ENCODE results near the gene GLP2R.
"Not testable (repeated sequence)": the region's sequence is repeated elsewhere in the genome, so short reads cannot be mapped to it uniquely, and the experiment has no call there.

GLP2R gene, protein sequence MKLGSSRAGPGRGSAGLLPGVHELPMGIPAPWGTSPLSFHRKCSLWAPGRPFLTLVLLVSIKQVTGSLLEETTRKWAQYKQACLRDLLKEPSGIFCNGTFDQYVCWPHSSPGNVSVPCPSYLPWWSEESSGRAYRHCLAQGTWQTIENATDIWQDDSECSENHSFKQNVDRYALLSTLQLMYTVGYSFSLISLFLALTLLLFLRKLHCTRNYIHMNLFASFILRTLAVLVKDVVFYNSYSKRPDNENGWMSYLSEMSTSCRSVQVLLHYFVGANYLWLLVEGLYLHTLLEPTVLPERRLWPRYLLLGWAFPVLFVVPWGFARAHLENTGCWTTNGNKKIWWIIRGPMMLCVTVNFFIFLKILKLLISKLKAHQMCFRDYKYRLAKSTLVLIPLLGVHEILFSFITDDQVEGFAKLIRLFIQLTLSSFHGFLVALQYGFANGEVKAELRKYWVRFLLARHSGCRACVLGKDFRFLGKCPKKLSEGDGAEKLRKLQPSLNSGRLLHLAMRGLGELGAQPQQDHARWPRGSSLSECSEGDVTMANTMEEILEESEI

GRCh38 chr17:9825641-9826150, at the start of gene GLP2R:
Gene GLP2R (plus strand): TSS chr17:9825924. CDS start chr17:9826064, 140 bp downstream.
- H3K4me3 ChIP-seq (ENCODE audit: low read length), result no peak within 1 kb of the TSS
- no peak for TF ChIP-seq ZNF274 (IDR thresholded peaks at IDR 0.05; ENCODE audit: low read depth, low read length)

- TF ChIP-seq ZNF274 (IDR thresholded peaks at IDR 0.05; ENCODE audit: low read depth, low read length), result no peak
- no peak overlapping the region for H3K4me3 ChIP-seq (ENCODE audit: low read length)
These were observed 48.8 kb upstream of the GLP2R start for GRCh38 chr17:9776911-9777310.

- no peak for TF ChIP-seq ZNF274 (IDR thresholded peaks at IDR 0.05; ENCODE audit: low read depth, low read length)
- H3K4me3 ChIP-seq (ENCODE audit: low read length), result no peak overlapping the region
These were observed 45.2 kb upstream of the GLP2R start for GRCh38 chr17:9780552-9780951.

- H3K4me3 ChIP-seq (ENCODE audit: low read length), result no peak overlapping the region
- TF ChIP-seq ZNF274 (IDR thresholded peaks at IDR 0.05; ENCODE audit: low read depth, low read length), result no peak
These were observed 42.7 kb upstream of the GLP2R start for GRCh38 chr17:9783050-9783449.

- not testable (repeated sequence) for H3K4me3 ChIP-seq (ENCODE audit: low read length)
These were observed 42.3 kb upstream of the GLP2R start for GRCh38 chr17:9783465-9783864.

DNA sequence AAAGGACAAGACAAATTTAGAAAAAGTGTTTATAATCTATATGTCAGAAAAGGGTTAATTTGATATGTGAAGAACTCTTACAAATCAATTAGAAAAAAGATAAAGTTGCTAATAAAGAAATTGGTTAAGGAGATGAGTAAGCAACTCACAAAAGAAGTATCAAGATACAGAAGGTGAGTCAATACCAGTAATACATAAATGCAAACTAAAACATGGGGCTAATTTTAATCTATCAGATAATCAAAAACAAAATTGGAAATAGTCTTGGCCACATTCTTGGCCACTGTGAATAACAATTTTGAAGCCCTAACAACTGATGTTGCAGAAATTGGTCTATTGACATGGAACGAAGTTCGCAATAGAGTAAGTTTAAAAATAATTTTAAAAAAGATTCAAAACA, 41.2 kb upstream of the GLP2R start:
- TF ChIP-seq ZNF274 (IDR thresholded peaks at IDR 0.05; ENCODE audit: low read depth, low read length), result no peak
- no peak overlapping the region for H3K4me3 ChIP-seq (ENCODE audit: low read length)

DNA sequence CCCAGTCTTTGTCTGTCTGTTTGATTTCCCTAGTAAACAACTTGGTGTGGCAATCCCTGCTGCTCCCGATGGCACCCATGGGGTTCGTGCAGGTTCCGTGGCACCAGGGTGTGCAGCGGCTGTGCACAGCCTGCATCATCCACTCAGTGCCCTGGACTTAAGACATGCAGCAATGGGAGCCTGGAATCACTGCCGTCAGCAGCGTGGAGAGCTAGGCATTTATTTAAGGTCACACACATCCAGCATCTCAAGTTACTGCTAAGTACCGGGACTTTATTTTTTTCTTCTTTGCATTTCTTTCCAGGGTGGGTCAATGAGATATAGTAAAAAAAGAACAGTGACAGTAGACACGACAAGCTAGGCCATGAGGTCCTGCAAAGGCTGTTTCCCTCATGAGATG, 37.1 kb upstream of the GLP2R start:
- no peak for TF ChIP-seq ZNF274 (IDR thresholded peaks at IDR 0.05; ENCODE audit: low read depth, low read length)
- H3K4me3 ChIP-seq (ENCODE audit: low read length), result no peak overlapping the region

GRCh38 chr17:9790316-9790715, 35.4 kb upstream of the GLP2R start:
- H3K4me3 ChIP-seq (ENCODE audit: low read length), result no peak overlapping the region
- TF ChIP-seq ZNF274 (IDR thresholded peaks at IDR 0.05; ENCODE audit: low read depth, low read length), result no peak

DNA sequence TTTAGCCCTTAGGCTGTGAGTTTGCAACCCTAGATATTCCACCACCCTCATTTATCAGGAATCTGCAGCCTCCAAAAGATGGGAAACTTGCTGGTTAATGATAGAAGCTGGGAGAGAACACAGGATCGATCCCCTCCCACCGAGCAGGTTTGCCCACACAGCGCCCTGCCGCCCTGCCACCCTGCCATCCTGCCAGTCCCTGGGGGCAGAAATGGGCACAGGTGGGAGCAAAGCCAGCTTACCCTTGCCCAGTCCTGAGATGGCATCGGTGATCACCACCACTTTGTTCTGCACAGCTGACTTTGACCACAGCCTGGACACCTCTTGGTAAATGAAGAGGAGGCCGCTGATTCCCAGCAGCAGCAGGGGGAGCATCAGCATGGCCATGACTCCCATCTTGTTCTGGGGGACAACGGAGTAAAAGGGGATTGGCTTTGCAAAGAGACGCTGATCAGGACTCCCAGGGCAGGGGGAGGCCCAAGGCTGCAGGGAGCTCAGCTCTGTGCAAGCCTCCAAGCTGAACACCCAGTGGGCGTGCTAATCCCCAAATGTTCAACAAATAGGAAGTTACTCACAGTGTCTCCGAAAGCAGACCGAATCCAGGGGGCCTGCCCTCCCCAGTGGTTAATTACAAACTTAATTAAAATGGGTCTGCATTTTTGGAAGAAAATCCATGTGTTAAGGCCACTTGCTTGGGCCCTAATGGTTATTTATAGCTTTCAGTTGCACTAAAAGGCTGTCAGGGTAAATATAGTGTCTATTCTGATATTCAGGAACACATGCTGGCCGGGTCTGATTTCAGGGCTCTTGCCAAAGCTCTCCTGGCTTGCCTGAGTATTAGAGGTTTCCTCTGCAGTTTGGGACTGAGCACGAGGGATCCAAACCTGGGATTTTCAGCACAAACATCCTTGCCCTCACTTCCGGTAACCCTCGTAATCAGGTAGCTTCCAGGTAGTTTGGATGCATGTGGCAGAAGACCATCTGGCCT, 34.5 kb upstream of the GLP2R start, which contains the start of gene DHRS7C:
TSS of gene DHRS7C (minus strand) at position 704 of the 988 bp plus-strand sequence. CDS start at position 396, 308 bp downstream.
- no peak within 1 kb of the TSS for H3K4me3 ChIP-seq (ENCODE audit: low read length)
- TF ChIP-seq ZNF274 (IDR thresholded peaks at IDR 0.05; ENCODE audit: low read depth, low read length), result no peak

GRCh38 chr17:9792181-9792840, 33.4 kb upstream of the GLP2R start:
- no peak for TF ChIP-seq ZNF274 (IDR thresholded peaks at IDR 0.05; ENCODE audit: low read depth, low read length)
- H3K4me3 ChIP-seq (ENCODE audit: low read length), result no peak overlapping the region

GRCh38 chr17:9798008-9798407, 27.7 kb upstream of the GLP2R start:
- no peak for TF ChIP-seq ZNF274 (IDR thresholded peaks at IDR 0.05; ENCODE audit: low read depth, low read length)

DNA sequence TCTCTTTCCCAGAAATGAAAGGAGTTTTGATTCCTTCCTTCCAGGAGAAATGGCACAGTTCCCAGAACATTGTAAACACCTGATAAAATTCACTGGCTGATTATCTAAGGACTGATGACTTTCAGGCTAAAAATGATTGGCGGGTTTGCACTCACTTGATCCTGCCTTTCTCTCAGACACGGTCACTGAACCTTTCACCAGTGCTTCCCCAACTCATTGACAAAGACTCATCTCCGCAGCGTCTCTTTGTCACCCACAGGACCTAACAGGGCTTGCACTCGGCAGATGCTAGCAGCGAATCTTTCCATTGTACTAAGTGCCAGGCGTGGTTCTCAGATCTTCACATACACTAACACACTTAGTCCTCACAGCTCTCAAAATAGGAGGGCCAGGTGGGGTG, 27.0 kb upstream of the GLP2R start:
- TF ChIP-seq ZNF274 (IDR thresholded peaks at IDR 0.05; ENCODE audit: low read depth, low read length), result no peak
- no peak overlapping the region for H3K4me3 ChIP-seq (ENCODE audit: low read length)

More at GRCh38 chr17:9798008-9798407, 27.7 kb upstream of the GLP2R start:
- no peak overlapping the region for H3K4me3 ChIP-seq (ENCODE audit: low read length)

- no peak overlapping the region for H3K4me3 ChIP-seq (ENCODE audit: low read length)
- no peak for TF ChIP-seq ZNF274 (IDR thresholded peaks at IDR 0.05; ENCODE audit: low read depth, low read length)
These were observed 24.2 kb upstream of the GLP2R start for GRCh38 chr17:9801505-9801904.

- no peak overlapping the region for H3K4me3 ChIP-seq (ENCODE audit: low read length)
- no peak for TF ChIP-seq ZNF274 (IDR thresholded peaks at IDR 0.05; ENCODE audit: low read depth, low read length)
These were observed 23.4 kb upstream of the GLP2R start for GRCh38 chr17:9802294-9802693.
